NCI-H2029 treated with DMSO at 0.1 percent for 48 hours (cell line): ENCODE data around the gene CDK14.
A peak's percentile ranks its signal among the peaks of the same experiment; 100 is the strongest.

Experiments used
- DNase-seq: peaks from one replicate; lab custom pipeline; 2025; lab: John Stamatoyannopoulos, UW

The CDK14 gene

GRCh38 chr7:90595801-90596670 lies at the start of gene CDK14:
TSS of gene CDK14 (plus strand) at chr7:90596321. CDS start at chr7:90596628, 307 bp downstream.
- DNase-seq = no peak

GRCh38 chr7:90551036-90551435 lies 45.1 kb upstream of the CDK14 start:
- no peak for DNase-seq

- no peak for DNase-seq
Observed at GRCh38 chr7:90552521-90552920, 43.6 kb upstream of the CDK14 start.

- no peak for DNase-seq
Observed at GRCh38 chr7:90560730-90561129, 35.4 kb upstream of the CDK14 start.

DNA sequence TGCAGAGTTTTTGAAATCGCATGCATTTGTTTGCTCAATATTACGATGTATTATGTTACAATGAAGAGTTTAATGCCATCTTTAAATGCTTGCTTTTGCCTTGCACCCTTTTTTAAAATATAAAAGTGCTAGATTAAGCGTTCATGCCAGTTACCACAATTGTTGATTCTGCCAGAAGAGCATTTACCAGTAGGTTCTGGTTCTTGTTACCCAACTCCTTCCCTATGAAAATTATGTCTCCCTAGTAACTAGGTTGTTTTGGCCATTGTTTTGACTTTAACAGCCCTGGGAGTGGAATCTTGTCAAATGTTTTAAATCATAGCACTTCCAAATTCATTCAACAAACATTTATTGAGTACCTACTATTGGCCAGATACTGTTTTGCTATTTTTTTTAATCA lies 32.8 kb upstream of the CDK14 start:
- peak; percentile 26 for DNase-seq

DNA sequence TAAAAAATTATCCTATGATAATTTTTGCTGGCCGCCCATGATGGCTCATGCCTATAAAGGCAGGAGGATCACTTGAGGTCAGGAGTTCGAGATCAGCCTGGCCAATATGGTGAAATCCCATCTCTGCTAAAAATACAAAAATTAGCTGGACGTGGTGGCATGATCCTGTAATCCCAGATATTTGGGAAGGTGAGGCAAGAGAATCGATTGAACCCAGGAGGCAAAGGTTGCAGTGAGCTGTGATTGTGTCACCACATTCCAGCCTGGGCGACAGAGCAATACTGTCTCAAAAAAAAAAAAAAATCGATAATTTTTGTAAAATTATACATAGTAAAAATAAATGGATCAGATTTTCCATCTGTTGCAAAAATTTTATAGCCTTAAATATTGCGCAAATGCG lies 31.7 kb upstream of the CDK14 start:
- DNase-seq = no peak

- no peak for DNase-seq
Observed at GRCh38 chr7:90568213-90568612, 27.9 kb upstream of the CDK14 start.

DNA sequence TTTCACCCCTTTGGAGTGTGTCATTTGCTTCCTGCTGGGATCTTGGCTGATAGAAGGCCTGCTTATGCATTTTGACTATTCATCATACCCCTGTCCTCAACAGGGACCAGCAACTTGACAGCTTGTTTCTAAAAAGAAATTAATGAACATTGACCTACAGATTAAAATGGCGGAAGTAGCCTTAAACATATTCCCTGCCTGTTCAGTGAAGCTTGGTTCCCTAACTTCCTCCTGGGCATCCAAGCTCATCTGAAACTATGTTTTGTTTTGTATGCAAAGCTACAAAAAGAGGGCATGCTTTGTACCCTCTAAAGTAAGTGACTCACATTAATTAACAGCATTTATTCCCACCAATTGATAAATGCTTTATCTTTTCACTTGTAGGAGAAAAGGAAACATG lies 26.8 kb upstream of the CDK14 start:
- no peak for DNase-seq

DNA sequence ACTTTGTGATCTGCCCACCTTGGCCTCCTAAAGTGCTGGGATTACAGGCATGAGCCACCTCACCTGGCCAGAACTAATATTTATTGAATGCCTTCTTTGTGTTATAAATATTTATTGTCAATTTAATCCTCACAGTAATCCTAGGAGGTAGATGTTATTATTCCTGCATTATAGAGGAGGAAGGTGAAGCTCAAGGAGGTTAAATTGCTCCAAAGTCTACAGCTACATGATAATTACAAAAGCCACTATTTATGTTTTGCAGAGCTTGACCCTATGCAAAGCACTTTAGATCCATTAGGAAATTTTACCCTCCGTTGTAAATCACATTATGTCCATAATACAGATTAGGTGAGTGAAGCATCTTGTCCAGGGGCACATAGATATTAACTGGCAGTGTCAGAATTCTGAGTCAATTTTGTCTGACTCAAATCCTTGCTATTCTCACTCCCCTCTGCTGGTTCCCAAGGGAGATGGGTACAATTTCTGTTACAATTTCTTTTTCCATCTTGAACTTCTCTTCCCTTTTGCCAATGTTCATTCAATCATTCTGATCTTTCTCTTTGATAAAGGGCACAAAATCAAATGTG lies 25.7 kb upstream of the CDK14 start:
- DNase-seq = no peak

GRCh38 chr7:90574146-90574819 lies 21.8 kb upstream of the CDK14 start:
- no peak for DNase-seq

- DNase-seq = no peak
Observed at GRCh38 chr7:90574820-90575187, 21.3 kb upstream of the CDK14 start.

GRCh38 chr7:90579181-90579688 lies 16.9 kb upstream of the CDK14 start:
- DNase-seq = no peak

- no peak for DNase-seq
Observed at GRCh38 chr7:90580051-90580450, 16.1 kb upstream of the CDK14 start.

DNA sequence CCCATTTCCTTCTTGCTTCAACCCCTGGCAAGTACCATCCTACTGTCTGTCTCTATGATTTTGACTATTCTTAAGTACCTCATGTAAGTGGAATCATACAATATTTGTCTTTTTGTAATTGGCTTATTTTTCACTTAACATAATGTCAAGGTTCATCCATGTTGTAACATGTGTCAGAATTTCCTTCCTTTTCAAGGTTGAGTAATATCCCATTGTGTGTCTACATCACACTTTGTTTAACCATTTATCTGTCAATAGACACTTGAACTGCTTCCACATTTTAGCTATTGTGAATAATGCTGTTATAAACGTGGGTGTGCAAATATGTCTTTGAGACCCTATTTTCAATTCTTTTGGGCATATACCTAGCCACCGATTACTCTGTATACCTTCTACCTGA lies 14.0 kb upstream of the CDK14 start:
- no peak for DNase-seq

DNA sequence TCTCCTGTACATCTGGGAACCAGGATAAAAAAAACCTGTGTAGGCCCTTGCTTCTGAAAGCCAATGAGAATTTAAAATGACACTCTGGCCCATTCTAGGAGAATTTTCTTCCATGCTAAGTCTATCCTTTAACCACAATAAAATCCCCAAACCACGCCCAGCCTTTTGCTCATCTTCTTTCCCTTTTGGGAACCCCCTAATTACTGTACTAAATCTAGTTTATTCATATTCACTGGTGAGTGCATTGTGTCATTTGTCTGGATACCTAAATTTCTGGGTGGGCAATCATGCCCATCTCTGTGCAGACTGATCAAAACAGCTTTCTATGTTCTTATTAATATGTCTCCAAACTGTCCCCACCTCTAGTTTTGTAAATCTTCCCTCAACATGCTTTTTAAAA lies 11.7 kb upstream of the CDK14 start:
- no peak for DNase-seq

GRCh38 chr7:90586091-90586490 lies 10.0 kb upstream of the CDK14 start:
- DNase-seq = no peak

GRCh38 chr7:90587766-90588165 lies 8.4 kb upstream of the CDK14 start:
- no peak for DNase-seq

DNA sequence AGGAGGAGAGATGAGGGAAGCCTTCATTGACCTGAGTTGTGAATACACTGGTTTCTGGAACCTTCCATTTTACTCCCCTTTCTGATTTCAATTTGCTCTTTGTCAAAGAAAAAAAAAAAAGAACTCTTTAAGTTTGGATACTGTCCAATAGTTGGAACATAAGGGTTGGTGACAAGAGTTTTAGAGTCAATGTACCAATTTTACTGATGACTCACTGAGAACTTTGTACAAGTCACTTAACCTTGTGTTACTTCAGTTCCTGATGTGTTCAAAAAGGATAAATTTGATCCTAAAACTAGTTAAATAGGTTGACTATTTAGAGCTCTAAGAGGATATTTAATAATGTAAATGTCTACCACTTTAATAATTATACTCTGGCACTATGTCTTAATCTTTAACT lies 4.1 kb upstream of the CDK14 start:
- DNase-seq = no peak

GRCh38 chr7:90593205-90593604 lies 2.9 kb upstream of the CDK14 start:
- no peak for DNase-seq

GRCh38 chr7:90594751-90595317 lies 1.3 kb upstream of the CDK14 start:
- no peak for DNase-seq

GRCh38 chr7:90595342-90595800 lies 750 bp upstream of the CDK14 start:
- DNase-seq = no peak
